HepG2 (cell line): ENCODE data around the gene SNX18. TPM values are rescaled to one million over a fixed set of nuclear protein-coding genes. Genes with fewer than 3 reads are reported as not detected.

Source experiments
- AHR ChIP-seq: IDR thresholded peaks from 2 replicates; pipeline ENCODE4 v1.6.1; 2018; ENCODE audit warnings: missing genetic modification reagents, missing compliant biosample characterization
- ARNT2 ChIP-seq: sonication (generic); formaldehyde crosslinking; IDR thresholded peaks from 2 replicates; pipeline ENCODE4 v1.8.0; 2022; ENCODE audit warnings: mild to moderate bottlenecking, low read depth, missing genetic modification reagents, moderate library complexity
- ASH2L ChIP-seq: fragments of 300-600, 200-600 bp; sonication (generic); IDR thresholded peaks from 2 replicates; pipeline ENCODE4 v1.7.0; 2017; ENCODE audit warnings: low read depth, mild to moderate bottlenecking, moderate library complexity, mixed read lengths, low read length; ENCODE audit not compliant: insufficient read length
- FOXK1 ChIP-seq: sonication (generic); formaldehyde crosslinking; IDR thresholded peaks from 2 replicates; pipeline ENCODE4 v1.4.0; 2020; ENCODE audit warnings: low read depth, missing genetic modification reagents, borderline replicate concordance
- GLI4 ChIP-seq: sonication (generic); formaldehyde crosslinking; IDR thresholded peaks from 2 replicates; pipeline ENCODE4 v1.5.1; 2020; ENCODE audit warnings: missing genetic modification reagents, mild to moderate bottlenecking, moderate library complexity, borderline replicate concordance
- KAT8 ChIP-seq: IDR thresholded peaks from 2 replicates; pipeline ENCODE4 v1.6.1; 2016; ENCODE audit warnings: missing genetic modification reagents, missing compliant biosample characterization
- KMT2B ChIP-seq: IDR thresholded peaks from 2 replicates; pipeline ENCODE4 v1.6.1; 2016; ENCODE audit warnings: missing genetic modification reagents, missing compliant biosample characterization
- NCOA2 ChIP-seq: sonication (generic); formaldehyde crosslinking; IDR thresholded peaks from 2 replicates; pipeline ENCODE4 v1.8.0; 2022; ENCODE audit warnings: inconsistent platforms
- NFYC ChIP-seq: IDR thresholded peaks from 2 replicates; pipeline ENCODE4 v1.6.1; 2016; ENCODE audit warnings: missing genetic modification reagents, missing compliant biosample characterization
- POLR2AphosphoS2 ChIP-seq: IDR thresholded peaks from 2 replicates; pipeline ENCODE4 v1.6.1; 2011; ENCODE audit warnings: low read depth, low read length, improper control_type of control experiment
- POLR2AphosphoS5 ChIP-seq: IDR thresholded peaks from 2 replicates; pipeline ENCODE4 v1.6.1; 2012; ENCODE audit warnings: low read depth, low read length
- RARG ChIP-seq: sonication (generic); formaldehyde crosslinking; IDR thresholded peaks from 2 replicates; pipeline ENCODE4 v1.4.0; 2020; ENCODE audit warnings: low read depth, mild to moderate bottlenecking, missing genetic modification reagents
- RNF2 ChIP-seq: fragments of 450-650 bp; conservative IDR thresholded peaks from 2 replicates; pipeline ENCODE4 v1.6.1; 2016; ENCODE audit warnings: low read depth
- SMC3 ChIP-seq: IDR thresholded peaks from 2 replicates; pipeline ENCODE4 v1.6.1; 2011; ENCODE audit warnings: low read length, improper control_type of control experiment
- SOX5 ChIP-seq: IDR thresholded peaks from 2 replicates; pipeline ENCODE4 v1.6.1; 2016; ENCODE audit warnings: borderline replicate concordance
- SP4 ChIP-seq: sonication (generic); formaldehyde crosslinking; IDR thresholded peaks from 2 replicates; pipeline ENCODE4 v1.8.1; 2023; ENCODE audit warnings: mild to moderate bottlenecking, missing genetic modification reagents
- SSRP1 ChIP-seq: IDR thresholded peaks from 2 replicates; pipeline ENCODE4 v1.6.1; 2016; ENCODE audit warnings: control low read depth
- THRA ChIP-seq: sonication (generic); formaldehyde crosslinking; IDR thresholded peaks from 2 replicates; pipeline ENCODE4 v1.4.0; 2020; ENCODE audit warnings: missing genetic modification reagents, borderline replicate concordance
- TSC22D2 ChIP-seq: sonication (generic); formaldehyde crosslinking; IDR thresholded peaks from 2 replicates; pipeline ENCODE4 v1.5.1; 2020; ENCODE audit warnings: missing genetic modification reagents, mild to moderate bottlenecking, borderline replicate concordance
- ZNF20 ChIP-seq: sonication (generic); formaldehyde crosslinking; IDR thresholded peaks from 2 replicates; pipeline ENCODE4 v1.4.0; 2020; ENCODE audit warnings: mild to moderate bottlenecking, moderate library complexity, missing genetic modification reagents
- ZNF234 ChIP-seq: sonication (generic); formaldehyde crosslinking; conservative IDR thresholded peaks from 2 replicates; pipeline ENCODE4 v1.5.1; 2020; ENCODE audit warnings: mild to moderate bottlenecking, missing genetic modification reagents
- ZNF33B ChIP-seq: sonication (generic); formaldehyde crosslinking; IDR thresholded peaks from 2 replicates; pipeline ENCODE4 v1.5.1; 2020; ENCODE audit warnings: mild to moderate bottlenecking, missing genetic modification reagents
- ZNF367 ChIP-seq: sonication (generic); formaldehyde crosslinking; IDR thresholded peaks from 2 replicates; pipeline ENCODE4 v1.4.0; 2020; ENCODE audit warnings: missing genetic modification reagents, borderline replicate concordance
- ZNF446 ChIP-seq: sonication (generic); formaldehyde crosslinking; IDR thresholded peaks from 2 replicates; pipeline ENCODE4 v1.5.0; 2020; ENCODE audit warnings: mild to moderate bottlenecking, missing genetic modification reagents
- ZNF629 ChIP-seq: sonication (generic); formaldehyde crosslinking; conservative IDR thresholded peaks from 2 replicates; pipeline ENCODE4 v1.5.0; 2020; ENCODE audit warnings: missing genetic modification reagents
- ZNF704 ChIP-seq: sonication (generic); formaldehyde crosslinking; IDR thresholded peaks from 2 replicates; pipeline ENCODE4 v1.8.1; 2023; ENCODE audit warnings: mild to moderate bottlenecking, inconsistent platforms, moderate library complexity, missing genetic modification reagents, borderline replicate concordance
- ZNF709 ChIP-seq: sonication (generic); formaldehyde crosslinking; IDR thresholded peaks from 2 replicates; pipeline ENCODE4 v1.5.0; 2020; ENCODE audit warnings: mild to moderate bottlenecking, missing genetic modification reagents
- ZNF737 ChIP-seq: sonication (generic); formaldehyde crosslinking; IDR thresholded peaks from 2 replicates; pipeline ENCODE4 v1.5.0; 2020; ENCODE audit warnings: missing genetic modification reagents, mild to moderate bottlenecking, borderline replicate concordance
- polyA plus RNA-seq, 8 experiments: library from polyadenylated mRNA; depleted of rRNA in 3 of 8; stranded (reverse) in 7 of 8; unstranded in 1 of 8; fragments of >200 nt; fragmentation: Illumina TruSeq in 4 of 8; extraction: Trizol in 4 of 8; gene quantifications; 2 replicates each; pipeline versions ENCODE4 v1.2.1 to v1.2.3, GENCODE V29; 2011 to 2016; ENCODE audit warnings: low read depth in 4 of 8, missing spikeins in 1 of 8, mixed read lengths in 1 of 8; ENCODE audit not compliant: insufficient read depth in 1 of 8
- total RNA-seq, 5 experiments: library from RNA; depleted of rRNA; stranded (reverse); fragments of >200 nt; fragmentation: Illumina TruSeq; extraction: Trizol; gene quantifications; 2 replicates each; pipeline ENCODE4 v1.2.3, GENCODE V29; 2016; ENCODE audit warnings: low read depth in 1 of 5

SNX18 gene
- total and polyA plus RNA-seq, 2 of the 13 experiments (the other 11 are each of a cell fraction or from before 2014, with no cell fraction given): 2.3 to 6.2 TPM

- TF ChIP-seq THRA (CRISPR knock-in tag): 0 out of 2 replicates have a peak, but pooled peaks have one; percentile 44
- peak; percentile 46; the same call in 1 of the 2 replicates for TF ChIP-seq ZNF367 (CRISPR knock-in tag)
- TF ChIP-seq ZNF234 (CRISPR knock-in tag): no peak
- no peak for TF ChIP-seq SSRP1 (CRISPR knock-in tag)
- peak; percentile 64; the same call in 1 of the 2 replicates for TF ChIP-seq SP4 (CRISPR knock-in tag)
- TF ChIP-seq ZNF20 (CRISPR knock-in tag): no peak
- 0 out of 2 replicates have a peak, but pooled peaks have one; percentile 29 for TF ChIP-seq SOX5 (CRISPR knock-in tag)
- peak; percentile 54; the same call in 1 of the 2 replicates for TF ChIP-seq KAT8
- TF ChIP-seq ZNF446 (CRISPR knock-in tag): no peak
- peak; percentile 39; the same call in 1 of the 2 replicates for TF ChIP-seq ZNF709
- no peak for TF ChIP-seq RARG (CRISPR knock-in tag)
- peak; percentile 32; the same call in 1 of the 2 replicates for TF ChIP-seq NCOA2 (CRISPR knock-in tag)
- peak; percentile 79 for TF ChIP-seq RNF2
- TF ChIP-seq NFYC: 0 out of 2 replicates have a peak, but pooled peaks have one; percentile 21
- peak; percentile 89; the same call in 1 of the 2 replicates for TF ChIP-seq POLR2AphosphoS2
- peak; percentile 52 for TF ChIP-seq ASH2L
- no peak for TF ChIP-seq ZNF737 (CRISPR knock-in tag)
- TF ChIP-seq GLI4 (CRISPR knock-in tag): 0 out of 2 replicates have a peak, but pooled peaks have one; percentile 23
- peak; percentile 70; the same call in 1 of the 2 replicates for TF ChIP-seq TSC22D2 (CRISPR knock-in tag)
- TF ChIP-seq ARNT2 (CRISPR knock-in tag): no peak; the same call in 1 of the 2 replicates
- TF ChIP-seq FOXK1 (CRISPR knock-in tag): peak; percentile 39; the same call in 1 of the 2 replicates
- 0 out of 2 replicates have a peak, but pooled peaks have one; percentile 26 for TF ChIP-seq POLR2AphosphoS5
- 0 out of 2 replicates have a peak, but pooled peaks have one; percentile 40 for TF ChIP-seq ZNF704 (CRISPR knock-in tag)
- TF ChIP-seq ZNF33B (CRISPR knock-in tag): no peak
- peak; percentile 31; the same call in 1 of the 2 replicates for TF ChIP-seq ZNF629 (CRISPR knock-in tag)
- TF ChIP-seq AHR (CRISPR knock-in tag): 0 out of 2 replicates have a peak, but pooled peaks have one; percentile 65
- peak; percentile 90 for TF ChIP-seq KMT2B (CRISPR knock-in tag)
- TF ChIP-seq SMC3: peak; percentile 48; the same call in 1 of the 2 replicates
Measured at GRCh38 chr5:54517512-54518145, at the start of gene SNX18 (continued).
